HepG2 (cell line): ENCODE measurements around the gene MEF2A. TPM values are rescaled to one million over a fixed set of nuclear protein-coding genes. Genes with fewer than 3 reads are reported as not detected.

Experiments
- AKAP8 ChIP-seq: sonication (generic); formaldehyde crosslinking; IDR thresholded peaks from 2 replicates; pipeline ENCODE4 v1.5.1; 2020; ENCODE audit warnings: mild to moderate bottlenecking, missing genetic modification reagents
- BHLHE40 ChIP-seq: IDR thresholded peaks from 2 replicates; pipeline ENCODE4 v1.6.1; 2011; ENCODE audit warnings: low read length, improper control_type of control experiment
- CHD4 ChIP-seq: fragments of 200-600 bp; sonication (generic); IDR thresholded peaks from 2 replicates; pipeline ENCODE4 v1.7.0; 2017; ENCODE audit warnings: mild to moderate bottlenecking, low read length, borderline replicate concordance
- DRAP1 ChIP-seq: IDR thresholded peaks from 2 replicates; pipeline ENCODE4 v1.6.1; 2016; ENCODE audit warnings: missing genetic modification reagents, missing compliant biosample characterization
- GLI4 ChIP-seq: sonication (generic); formaldehyde crosslinking; IDR thresholded peaks from 2 replicates; pipeline ENCODE4 v1.5.1; 2020; ENCODE audit warnings: missing genetic modification reagents, mild to moderate bottlenecking, moderate library complexity, borderline replicate concordance
- GZF1 ChIP-seq: sonication (generic); formaldehyde crosslinking; IDR thresholded peaks from 2 replicates; pipeline ENCODE4 v1.5.1; 2020; ENCODE audit warnings: mild to moderate bottlenecking, missing genetic modification reagents
- ISX ChIP-seq: sonication (generic); formaldehyde crosslinking; conservative IDR thresholded peaks from 2 replicates; pipeline ENCODE4 v1.5.0; 2020; ENCODE audit warnings: missing genetic modification reagents
- MAX ChIP-seq: IDR thresholded peaks from 2 replicates; pipeline ENCODE4 v1.6.1; 2012; ENCODE audit warnings: inconsistent platforms
- MAZ ChIP-seq, 2 experiments: sonication (generic) in 1 of 2; formaldehyde crosslinking in 1 of 2; IDR thresholded peaks; 2 replicates each; pipeline versions ENCODE4 v1.5.0 to v1.6.1; 2012 to 2020; ENCODE audit warnings: low read depth in 2 of 2, mild to moderate bottlenecking in 2 of 2, borderline replicate concordance in 1 of 2, improper control_type of control experiment in 1 of 2, low read length in 1 of 2, missing genetic modification reagents in 1 of 2, moderate library complexity in 1 of 2
- MTA3 ChIP-seq: sonication (generic); formaldehyde crosslinking; IDR thresholded peaks from 2 replicates; pipeline ENCODE4 v1.4.0; 2020; ENCODE audit warnings: missing genetic modification reagents
- NAIF1 ChIP-seq: sonication (generic); formaldehyde crosslinking; IDR thresholded peaks from 2 replicates; pipeline ENCODE4 v1.5.0; 2020; ENCODE audit warnings: mild to moderate bottlenecking, missing genetic modification reagents, borderline replicate concordance
- REL ChIP-seq: sonication (generic); formaldehyde crosslinking; conservative IDR thresholded peaks from 2 replicates; pipeline ENCODE4 v1.8.0; 2022; ENCODE audit warnings: mild to moderate bottlenecking, missing genetic modification reagents, moderate library complexity
- TAF1 ChIP-seq: sonication (generic); formaldehyde crosslinking; IDR thresholded peaks from 2 replicates; pipeline ENCODE4 v1.4.0; 2020; ENCODE audit warnings: missing genetic modification reagents
- THAP11 ChIP-seq: IDR thresholded peaks from 2 replicates; pipeline ENCODE4 v1.6.1; 2016; ENCODE audit warnings: missing biosample characterization, missing genetic modification reagents
- ZNF260 ChIP-seq: sonication (generic); formaldehyde crosslinking; IDR thresholded peaks from 2 replicates; pipeline ENCODE4 v1.4.0; 2020; ENCODE audit warnings: missing genetic modification reagents, low read depth, mild to moderate bottlenecking, borderline replicate concordance
- ZNF776 ChIP-seq: sonication (generic); formaldehyde crosslinking; IDR thresholded peaks from 2 replicates; pipeline ENCODE4 v1.4.0; 2020; ENCODE audit warnings: mild to moderate bottlenecking, missing genetic modification reagents
- polyA plus RNA-seq, 8 experiments: library from polyadenylated mRNA; depleted of rRNA in 3 of 8; stranded (reverse) in 7 of 8; unstranded in 1 of 8; fragments of >200 nt; fragmentation: Illumina TruSeq in 4 of 8; extraction: Trizol in 4 of 8; gene quantifications; 2 replicates each; pipeline versions ENCODE4 v1.2.1 to v1.2.3, GENCODE V29; 2011 to 2016; ENCODE audit warnings: low read depth in 4 of 8, missing spikeins in 1 of 8, mixed read lengths in 1 of 8; ENCODE audit not compliant: insufficient read depth in 1 of 8
- total RNA-seq, 5 experiments: library from RNA; depleted of rRNA; stranded (reverse); fragments of >200 nt; fragmentation: Illumina TruSeq; extraction: Trizol; gene quantifications; 2 replicates each; pipeline ENCODE4 v1.2.3, GENCODE V29; 2016; ENCODE audit warnings: low read depth in 1 of 5
- TF ChIP-seq, protein P1 (sequence below): sonication (generic); formaldehyde crosslinking; conservative IDR thresholded peaks from 2 replicates; pipeline ENCODE4 v1.8.0; 2022; ENCODE audit warnings: missing genetic modification reagents
- TF ChIP-seq, protein P2 (sequence below): sonication (generic); formaldehyde crosslinking; IDR thresholded peaks from 2 replicates; pipeline ENCODE4 v1.5.1; 2020; ENCODE audit warnings: mild to moderate bottlenecking, missing genetic modification reagents
- TF ChIP-seq, protein P3 (sequence below): sonication (generic); formaldehyde crosslinking; IDR thresholded peaks from 2 replicates; pipeline ENCODE4 v1.4.0; 2020; ENCODE audit warnings: missing genetic modification reagents, mild to moderate bottlenecking, borderline replicate concordance
- TF ChIP-seq, protein P4 (sequence below): sonication (generic); formaldehyde crosslinking; IDR thresholded peaks from 2 replicates; pipeline ENCODE4 v1.4.0; 2020; ENCODE audit warnings: mild to moderate bottlenecking, missing genetic modification reagents

MEF2A gene
- total and polyA plus RNA-seq, 2 of the 13 experiments (the other 11 are each of a cell fraction or from before 2014, with no cell fraction given) = 15.2 to 24.4 TPM

GRCh38 chr15:99738021-99738847 is 172.4 kb downstream of the MEF2A start (continued):
- TF ChIP-seq GLI4 (CRISPR knock-in tag) = 0 out of 2 replicates have a peak, but pooled peaks have one; percentile 46
- TF ChIP-seq, protein P1, sequence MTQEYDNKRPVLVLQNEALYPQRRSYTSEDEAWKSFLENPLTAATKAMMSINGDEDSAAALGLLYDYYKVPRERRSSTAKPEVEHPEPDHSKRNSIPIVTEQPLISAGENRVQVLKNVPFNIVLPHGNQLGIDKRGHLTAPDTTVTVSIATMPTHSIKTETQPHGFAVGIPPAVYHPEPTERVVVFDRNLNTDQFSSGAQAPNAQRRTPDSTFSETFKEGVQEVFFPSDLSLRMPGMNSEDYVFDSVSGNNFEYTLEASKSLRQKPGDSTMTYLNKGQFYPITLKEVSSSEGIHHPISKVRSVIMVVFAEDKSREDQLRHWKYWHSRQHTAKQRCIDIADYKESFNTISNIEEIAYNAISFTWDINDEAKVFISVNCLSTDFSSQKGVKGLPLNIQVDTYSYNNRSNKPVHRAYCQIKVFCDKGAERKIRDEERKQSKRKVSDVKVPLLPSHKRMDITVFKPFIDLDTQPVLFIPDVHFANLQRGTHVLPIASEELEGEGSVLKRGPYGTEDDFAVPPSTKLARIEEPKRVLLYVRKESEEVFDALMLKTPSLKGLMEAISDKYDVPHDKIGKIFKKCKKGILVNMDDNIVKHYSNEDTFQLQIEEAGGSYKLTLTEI (CRISPR knock-in tag) = no peak
- no peak for TF ChIP-seq ZNF776
- TF ChIP-seq, protein P2, sequence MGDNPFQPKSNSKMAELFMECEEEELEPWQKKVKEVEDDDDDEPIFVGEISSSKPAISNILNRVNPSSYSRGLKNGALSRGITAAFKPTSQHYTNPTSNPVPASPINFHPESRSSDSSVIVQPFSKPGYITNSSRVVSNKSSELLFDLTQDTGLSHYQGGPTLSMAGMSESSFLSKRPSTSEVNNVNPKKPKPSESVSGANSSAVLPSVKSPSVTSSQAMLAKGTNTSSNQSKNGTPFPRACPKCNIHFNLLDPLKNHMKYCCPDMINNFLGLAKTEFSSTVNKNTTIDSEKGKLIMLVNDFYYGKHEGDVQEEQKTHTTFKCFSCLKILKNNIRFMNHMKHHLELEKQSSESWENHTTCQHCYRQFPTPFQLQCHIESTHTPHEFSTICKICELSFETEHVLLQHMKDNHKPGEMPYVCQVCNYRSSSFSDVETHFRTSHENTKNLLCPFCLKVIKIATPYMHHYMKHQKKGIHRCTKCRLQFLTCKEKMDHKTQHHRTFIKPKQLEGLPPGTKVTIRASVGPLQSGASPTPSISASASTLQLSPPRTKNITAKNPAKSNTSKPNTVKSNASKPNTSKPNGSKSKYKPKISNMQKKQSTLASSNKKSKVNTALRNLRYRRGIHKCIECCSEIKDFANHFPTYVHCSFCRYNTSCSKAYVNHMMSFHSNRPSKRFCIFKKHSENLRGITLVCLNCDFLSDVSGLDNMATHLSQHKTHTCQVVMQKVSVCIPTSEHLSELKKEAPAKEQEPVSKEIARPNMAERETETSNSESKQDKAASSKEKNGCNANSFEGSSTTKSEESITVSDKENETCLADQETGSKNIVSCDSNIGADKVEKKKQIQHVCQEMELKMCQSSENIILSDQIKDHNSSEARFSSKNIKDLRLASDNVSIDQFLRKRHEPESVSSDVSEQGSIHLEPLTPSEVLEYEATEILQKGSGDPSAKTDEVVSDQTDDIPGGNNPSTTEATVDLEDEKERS (CRISPR knock-in tag) = peak; percentile 83
- no peak for TF ChIP-seq DRAP1
- TF ChIP-seq MTA3 (CRISPR knock-in tag) = no peak
- no peak for TF ChIP-seq TAF1
- no peak for TF ChIP-seq MAZ (IDR thresholded peaks at IDR 0.05; ENCODE audit: borderline replicate concordance, low read depth, low read length)
- no peak for TF ChIP-seq MAZ (CRISPR knock-in tag; IDR thresholded peaks at IDR 0.05; ENCODE audit: low read depth)
- TF ChIP-seq ZNF260 = no peak
- TF ChIP-seq MAX = no peak; the same call in 1 of the 2 replicates
- TF ChIP-seq, protein P3, sequence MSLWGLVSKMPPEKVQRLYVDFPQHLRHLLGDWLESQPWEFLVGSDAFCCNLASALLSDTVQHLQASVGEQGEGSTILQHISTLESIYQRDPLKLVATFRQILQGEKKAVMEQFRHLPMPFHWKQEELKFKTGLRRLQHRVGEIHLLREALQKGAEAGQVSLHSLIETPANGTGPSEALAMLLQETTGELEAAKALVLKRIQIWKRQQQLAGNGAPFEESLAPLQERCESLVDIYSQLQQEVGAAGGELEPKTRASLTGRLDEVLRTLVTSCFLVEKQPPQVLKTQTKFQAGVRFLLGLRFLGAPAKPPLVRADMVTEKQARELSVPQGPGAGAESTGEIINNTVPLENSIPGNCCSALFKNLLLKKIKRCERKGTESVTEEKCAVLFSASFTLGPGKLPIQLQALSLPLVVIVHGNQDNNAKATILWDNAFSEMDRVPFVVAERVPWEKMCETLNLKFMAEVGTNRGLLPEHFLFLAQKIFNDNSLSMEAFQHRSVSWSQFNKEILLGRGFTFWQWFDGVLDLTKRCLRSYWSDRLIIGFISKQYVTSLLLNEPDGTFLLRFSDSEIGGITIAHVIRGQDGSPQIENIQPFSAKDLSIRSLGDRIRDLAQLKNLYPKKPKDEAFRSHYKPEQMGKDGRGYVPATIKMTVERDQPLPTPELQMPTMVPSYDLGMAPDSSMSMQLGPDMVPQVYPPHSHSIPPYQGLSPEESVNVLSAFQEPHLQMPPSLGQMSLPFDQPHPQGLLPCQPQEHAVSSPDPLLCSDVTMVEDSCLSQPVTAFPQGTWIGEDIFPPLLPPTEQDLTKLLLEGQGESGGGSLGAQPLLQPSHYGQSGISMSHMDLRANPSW (CRISPR knock-in tag) = no peak
- TF ChIP-seq, protein P4, sequence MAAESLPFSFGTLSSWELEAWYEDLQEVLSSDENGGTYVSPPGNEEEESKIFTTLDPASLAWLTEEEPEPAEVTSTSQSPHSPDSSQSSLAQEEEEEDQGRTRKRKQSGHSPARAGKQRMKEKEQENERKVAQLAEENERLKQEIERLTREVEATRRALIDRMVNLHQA = no peak
- TF ChIP-seq BHLHE40 = no peak
- no peak for TF ChIP-seq AKAP8 (CRISPR knock-in tag)
- TF ChIP-seq ISX (CRISPR knock-in tag) = no peak
- no peak for TF ChIP-seq THAP11 (CRISPR knock-in tag)
- no peak for TF ChIP-seq CHD4
- TF ChIP-seq GZF1 (CRISPR knock-in tag) = no peak
- no peak for TF ChIP-seq REL (CRISPR knock-in tag)
- TF ChIP-seq NAIF1 (CRISPR knock-in tag) = no peak
